Neuronal stem cell (in vitro differentiated cells): ENCODE results near the gene ESYT3.
A peak's percentile ranks its signal among the peaks of the same experiment; 100 is the strongest.

Source experiments
- DNase-seq: peaks from one replicate; pipeline ENCODE4 v3.0.0-alpha.2; 2013; ENCODE audit warnings: low spot score
- H2AFZ ChIP-seq: one replicate; pipeline ENCODE4 v1.6.1; 2013; ENCODE audit warnings: mild to moderate bottlenecking, low read length, inconsistent platforms
- H2AK5ac ChIP-seq: 2 replicates; pipeline ENCODE4 v1.6.1; 2013; ENCODE audit warnings: low read depth, mild to moderate bottlenecking, inconsistent platforms, low read length, moderate library complexity, mixed read lengths
- H2BK120ac ChIP-seq: 2 replicates; pipeline ENCODE4 v1.6.1; 2013; ENCODE audit warnings: low read depth, mild to moderate bottlenecking, inconsistent platforms, low read length, moderate library complexity, mixed read lengths
- H2BK12ac ChIP-seq: one replicate; pipeline ENCODE4 v1.6.1; 2013; ENCODE audit warnings: low read length, inconsistent platforms
- H2BK15ac ChIP-seq: 2 replicates; pipeline ENCODE4 v1.6.1; 2013; ENCODE audit warnings: mild to moderate bottlenecking, low read length, inconsistent platforms, mixed read lengths
- H2BK5ac ChIP-seq: one replicate; pipeline ENCODE4 v1.6.1; 2013; ENCODE audit warnings: inconsistent platforms, mild to moderate bottlenecking, low read length, moderate library complexity
- H3K14ac ChIP-seq: one replicate; pipeline ENCODE4 v1.6.1; 2013; ENCODE audit warnings: low read length, inconsistent platforms
- H3K18ac ChIP-seq: 2 replicates; pipeline ENCODE4 v1.6.1; 2013; ENCODE audit warnings: low read length, inconsistent platforms
- H3K23ac ChIP-seq: 2 replicates; pipeline ENCODE4 v1.6.1; 2013; ENCODE audit warnings: low read depth, mild to moderate bottlenecking, mixed read lengths, low read length, inconsistent platforms; ENCODE audit not compliant: poor library complexity
- H3K27ac ChIP-seq: replicated peaks from 3 replicates; pipeline ENCODE4 v1.5.1; 2013; ENCODE audit warnings: low read length, inconsistent platforms
- H3K27me3 ChIP-seq, 3 experiments: 2 replicates each; pipeline ENCODE4 v1.6.1; 2013; ENCODE audit warnings: low read length in 3 of 3, mild to moderate bottlenecking in 2 of 3, inconsistent platforms in 1 of 3, low read depth in 1 of 3, mixed read lengths in 1 of 3, moderate library complexity in 1 of 3; ENCODE audit not compliant: control insufficient read depth in 3 of 3, insufficient read depth in 3 of 3
- H3K36me3 ChIP-seq, 2 donors: replicated peaks in 1 of 2; 2 replicates each; pipeline ENCODE4 v1.6.1; 2013; ENCODE audit warnings: low read length in 2 of 2; ENCODE audit not compliant: control insufficient read depth in 2 of 2, insufficient read depth in 2 of 2
- H3K4ac ChIP-seq: 2 replicates; pipeline ENCODE4 v1.6.1; 2013; ENCODE audit warnings: inconsistent platforms, mild to moderate bottlenecking, low read length, moderate library complexity
- H3K4me1 ChIP-seq, 2 donors: 1 replicate in 1 of 2; 2 replicates in 1 of 2; pipeline ENCODE4 v1.6.1; 2013; ENCODE audit warnings: low read length in 2 of 2, low read depth in 1 of 2; ENCODE audit not compliant: control insufficient read depth in 2 of 2, insufficient read depth in 1 of 2
- H3K4me2 ChIP-seq: one replicate; pipeline ENCODE4 v1.6.1; 2013; ENCODE audit warnings: mild to moderate bottlenecking, low read length, inconsistent platforms; ENCODE audit not compliant: insufficient read depth, poor library complexity, severe bottlenecking
- H3K4me3 ChIP-seq, 2 donors: 2 replicates each; pipeline ENCODE4 v1.5.1; 2013; ENCODE audit warnings: low read length in 2 of 2, mild to moderate bottlenecking in 2 of 2, inconsistent platforms in 1 of 2, moderate library complexity in 1 of 2
- H3K79me1 ChIP-seq: one replicate; pipeline ENCODE4 v1.6.1; 2013; ENCODE audit warnings: low read depth, mild to moderate bottlenecking, inconsistent platforms, low read length, moderate library complexity
- H3K9ac ChIP-seq: one replicate; pipeline ENCODE4 v1.6.1; 2013; ENCODE audit warnings: mild to moderate bottlenecking, low read depth, low read length, inconsistent platforms; ENCODE audit not compliant: poor library complexity
- H3K9me3 ChIP-seq, 2 donors: replicated peaks in 1 of 2; 2 replicates each; pipeline versions ENCODE3 to v1.6.1; 2013; ENCODE audit warnings: low read length in 2 of 2, mild to moderate bottlenecking in 2 of 2, inconsistent platforms in 1 of 2, low read depth in 1 of 2, mixed read lengths in 1 of 2, moderate library complexity in 1 of 2; ENCODE audit not compliant: control insufficient read depth in 2 of 2, insufficient read depth in 1 of 2
- H4K8ac ChIP-seq: one replicate; pipeline ENCODE4 v1.6.1; 2013; ENCODE audit warnings: low read depth, mild to moderate bottlenecking, inconsistent platforms, low read length, moderate library complexity
- H4K91ac ChIP-seq: one replicate; pipeline ENCODE4 v1.6.1; 2013; ENCODE audit warnings: low read length, low read depth, mild to moderate bottlenecking, inconsistent platforms; ENCODE audit not compliant: poor library complexity
- WGBS, 2 donors: extraction: QIAGEN DNeasy Blood & Tissue Kit; methylation state at CpG; one replicate each; pipeline ENCODE4 v1.1.7; 2013; ENCODE audit warnings: missing lambda C conversion rate in 2 of 2, mixed read lengths in 1 of 2; ENCODE audit not compliant: insufficient read length in 2 of 2, insufficient replicate concordance in 1 of 2; ENCODE audit errors: extremely low coverage in 2 of 2; 5-methylcytosine and 5-hydroxymethylcytosine counted together

ESYT3 gene

GRCh38 chr3:138471481-138471880, 37.1 kb downstream of the ESYT3 start:
- no peak overlapping the region for H3K14ac ChIP-seq
- no peak overlapping the region for H2BK15ac ChIP-seq
- no peak overlapping the region for H2BK120ac ChIP-seq
- H3K27ac ChIP-seq: no peak overlapping the region
- H3K4ac ChIP-seq: no peak overlapping the region
- H4K91ac ChIP-seq: no peak overlapping the region
- H2BK5ac ChIP-seq: no peak overlapping the region
- no peaks in the 10 kb centered on the region for H3K79me1 ChIP-seq
- DNase-seq: no peak
- no peak overlapping the region for H3K23ac ChIP-seq
- H3K27me3 ChIP-seq: peaks cover 0 to 9% (median 0%) of the 10 kb centered on the region in 3 experiments
- H3K9me3 ChIP-seq: no peaks in the 10 kb centered on the region
- H4K8ac ChIP-seq: no peak overlapping the region
- H3K4me3 ChIP-seq: no peak overlapping the region
- no peak overlapping the region for H3K9ac ChIP-seq
- no CpG with 5 or more reads among the region's 1 CpG for WGBS, 2 donors
- no peak overlapping the region for H3K4me2 ChIP-seq
- H3K4me1 ChIP-seq: no peaks in the 10 kb centered on the region
- H3K36me3 ChIP-seq: no peaks in the 10 kb centered on the region
- H2AFZ ChIP-seq: no peak overlapping the region
- H3K18ac ChIP-seq: no peak overlapping the region
- H2AK5ac ChIP-seq: no peak overlapping the region
- no peak overlapping the region for H2BK12ac ChIP-seq

GRCh38 chr3:138472141-138472825, 37.9 kb downstream of the ESYT3 start:
- no peak overlapping the region for H2AK5ac ChIP-seq
- H3K23ac ChIP-seq: peak overlapping the region; percentile 60
- no peak overlapping the region for H3K27ac ChIP-seq
- no peak overlapping the region for H3K4me3 ChIP-seq
- peak overlapping the region; percentile 32 for H3K18ac ChIP-seq
- no peak overlapping the region for H4K8ac ChIP-seq
- H4K91ac ChIP-seq: no peak overlapping the region
- H3K9ac ChIP-seq: no peak overlapping the region
- no peak overlapping the region for H2BK12ac ChIP-seq
- peaks cover 0 to 7% (median 0%) of the 10 kb centered on the region in 3 experiments for H3K27me3 ChIP-seq
- H3K36me3 ChIP-seq: no peaks in the 10 kb centered on the region
- no peak overlapping the region for H3K4ac ChIP-seq
- H2BK15ac ChIP-seq: no peak overlapping the region
- H2BK120ac ChIP-seq: no peak overlapping the region
- peak overlapping the region; percentile 72 for H3K14ac ChIP-seq
- H3K4me2 ChIP-seq: no peak overlapping the region
- no peak overlapping the region for H2AFZ ChIP-seq
- H3K9me3 ChIP-seq: no peaks in the 10 kb centered on the region
- no peak for DNase-seq
- no peak overlapping the region for H2BK5ac ChIP-seq
- no peaks in the 10 kb centered on the region for H3K4me1 ChIP-seq
- H3K79me1 ChIP-seq: no peaks in the 10 kb centered on the region
- WGBS, 2 donors: no CpG with 5 or more reads among the region's 8 CpGs

- no peak overlapping the region for H3K27ac ChIP-seq
- no peak overlapping the region for H3K4ac ChIP-seq
- no peak for DNase-seq
Observed at GRCh38 chr3:138473391-138473790, 39.0 kb downstream of the ESYT3 start.

GRCh38 chr3:138474163-138474562, 39.7 kb downstream of the ESYT3 start:
- no peak for DNase-seq
- H3K9ac ChIP-seq: no peak overlapping the region
- H3K14ac ChIP-seq: no peak overlapping the region
- no peak overlapping the region for H2AFZ ChIP-seq
- no peaks in the 10 kb centered on the region for H3K4me1 ChIP-seq
- no peaks in the 10 kb centered on the region for H3K9me3 ChIP-seq
- no peak overlapping the region for H2BK15ac ChIP-seq
- no peak overlapping the region for H3K23ac ChIP-seq
- no peak overlapping the region for H3K4me3 ChIP-seq
- H2BK12ac ChIP-seq: no peak overlapping the region
- WGBS, 2 donors: no CpG with 5 or more reads among the region's 6 CpGs
- H4K91ac ChIP-seq: no peak overlapping the region
- no peak overlapping the region for H3K4me2 ChIP-seq
- peaks cover 0 to 5% (median 0%) of the 10 kb centered on the region in 3 experiments for H3K27me3 ChIP-seq
- no peaks in the 10 kb centered on the region for H3K79me1 ChIP-seq
- no peak overlapping the region for H2BK120ac ChIP-seq
- no peaks in the 10 kb centered on the region for H3K36me3 ChIP-seq
- H3K27ac ChIP-seq: no peak overlapping the region
- no peak overlapping the region for H2BK5ac ChIP-seq
- no peak overlapping the region for H4K8ac ChIP-seq
- H3K4ac ChIP-seq: no peak overlapping the region
- H3K18ac ChIP-seq: no peak overlapping the region
- H2AK5ac ChIP-seq: no peak overlapping the region

More at GRCh38 chr3:138473391-138473790, 39.0 kb downstream of the ESYT3 start:
- H3K4me2 ChIP-seq: no peak overlapping the region
- H3K4me3 ChIP-seq: no peak overlapping the region
- peaks cover 0 to 7% (median 0%) of the 10 kb centered on the region in 3 experiments for H3K27me3 ChIP-seq
- H3K14ac ChIP-seq: no peak overlapping the region
- H2BK5ac ChIP-seq: no peak overlapping the region
- no peaks in the 10 kb centered on the region for H3K9me3 ChIP-seq
- no peaks in the 10 kb centered on the region for H3K4me1 ChIP-seq
- no peak overlapping the region for H4K8ac ChIP-seq
- H3K18ac ChIP-seq: no peak overlapping the region
- H2AK5ac ChIP-seq: no peak overlapping the region
- no peak overlapping the region for H3K23ac ChIP-seq
- no peak overlapping the region for H2AFZ ChIP-seq
- no peak overlapping the region for H2BK15ac ChIP-seq
- no peak overlapping the region for H2BK12ac ChIP-seq
- no peak overlapping the region for H3K9ac ChIP-seq
- no peak overlapping the region for H4K91ac ChIP-seq
- H3K79me1 ChIP-seq: no peaks in the 10 kb centered on the region
- H3K36me3 ChIP-seq: no peaks in the 10 kb centered on the region
- H2BK120ac ChIP-seq: no peak overlapping the region
- WGBS, 2 donors: no CpG with 5 or more reads among the region's 8 CpGs
